RWPE2 (cell line): Measurements from ENCODE around the gene UCK1.

Experiments used
- ATAC-seq: fragments of 200-7000 bp; cut with Tn5 transposase; 3 replicates; pipeline ENCODE4 v1.9.1; 2021; ENCODE audit warnings: low read depth
- DNase-seq: peaks from one replicate; pipeline ENCODE4 v3.0.0-alpha.2; 2020; ENCODE audit warnings: low spot score
- H3K27ac ChIP-seq: fragments of 450-650 bp; 2 replicates; pipeline ENCODE4 v1.5.1; 2017; ENCODE audit warnings: mild to moderate bottlenecking; ENCODE audit not compliant: poor library complexity, severe bottlenecking
- H3K27me3 ChIP-seq: fragments of 250-450 bp; sonication (Bioruptor Pico); 2 replicates; pipeline ENCODE4 v1.5.1; 2021; ENCODE audit warnings: mild to moderate bottlenecking, moderate library complexity; ENCODE audit not compliant: insufficient read depth, poor library complexity, severe bottlenecking
- H3K36me3 ChIP-seq: fragments of 250-450 bp; sonication (Bioruptor Pico); 2 replicates; pipeline ENCODE4 v1.5.1; 2020; ENCODE audit warnings: low read depth, mild to moderate bottlenecking, moderate library complexity
- H3K4me1 ChIP-seq: fragments of 250-450 bp; sonication (Bioruptor Pico); 2 replicates; pipeline ENCODE4 v1.5.1; 2021; ENCODE audit warnings: mild to moderate bottlenecking, moderate library complexity; ENCODE audit not compliant: insufficient read depth, poor library complexity, severe bottlenecking
- H3K4me3 ChIP-seq: fragments of 250-450 bp; sonication (Bioruptor Pico); 2 replicates; pipeline ENCODE4 v1.5.1; 2021; ENCODE audit warnings: mild to moderate bottlenecking, moderate library complexity; ENCODE audit not compliant: severe bottlenecking
- H3K9me3 ChIP-seq: fragments of 250-450 bp; sonication (Bioruptor Pico); 2 replicates; pipeline ENCODE4 v1.5.1; 2021; ENCODE audit warnings: mild to moderate bottlenecking, moderate library complexity; ENCODE audit not compliant: severe bottlenecking
- CTCF ChIP-seq: fragments of 450-650 bp; IDR thresholded peaks from one replicate; pipeline ENCODE4 v1.5.1; 2017; ENCODE audit warnings: mild to moderate bottlenecking, moderate library complexity; ENCODE audit not compliant: poor library complexity, severe bottlenecking

Gene UCK1

GRCh38 chr9:131502781-131503625 lies 28.1 kb downstream of the UCK1 start, which contains the start of gene POMT1:
Gene POMT1 (plus strand): TSS chr9:131502918. CDS start chr9:131504219, 1,301 bp downstream.
- Histone ChIP-seq H3K27me3 (no peaks in the 10 kb centered on the region), H3K9me3 (no peaks in the 10 kb centered on the region), H3K36me3 (peaks cover 20% of the 10 kb centered on the region), H3K4me1 (no peaks in the 10 kb centered on the region), H3K27ac (peak within 1 kb of the TSS; percentile 4), H3K4me3 (peak within 1 kb of the TSS; percentile 81)
- no peak for TF ChIP-seq CTCF
- DNase-seq, result no peak
- peak; percentile 67 for ATAC-seq

- no peaks in the 10 kb centered on the region for H3K4me1 ChIP-seq
- peaks cover 39% of the 10 kb centered on the region for H3K36me3 ChIP-seq
- no peaks in the 10 kb centered on the region for H3K9me3 ChIP-seq
- ATAC-seq (peak; percentile 56), DNase-seq (no peak)
- TF ChIP-seq CTCF, result no peak
- peak overlapping the region; percentile 19 for H3K27ac ChIP-seq
- H3K27me3 ChIP-seq, result no peaks in the 10 kb centered on the region
- no peak overlapping the region for H3K4me3 ChIP-seq
These were observed 30.0 kb downstream of the UCK1 start for GRCh38 chr9:131500939-131501541.

- H3K36me3 ChIP-seq, result peaks cover 46% of the 10 kb centered on the region
- no peaks in the 10 kb centered on the region for H3K9me3 ChIP-seq
- H3K27ac ChIP-seq, result peak overlapping the region; percentile 19
- no peak overlapping the region for H3K4me3 ChIP-seq
- H3K27me3 ChIP-seq, result no peaks in the 10 kb centered on the region
- H3K4me1 ChIP-seq, result no peaks in the 10 kb centered on the region
- DNase-seq (no peak), ATAC-seq (no peak)
- TF ChIP-seq CTCF, result no peak
These were observed 30.7 kb downstream of the UCK1 start for GRCh38 chr9:131500377-131500776.

- Histone ChIP-seq H3K4me3 (no peak overlapping the region), H3K27ac (no peak overlapping the region), H3K9me3 (no peaks in the 10 kb centered on the region), H3K27me3 (no peaks in the 10 kb centered on the region), H3K4me1 (no peaks in the 10 kb centered on the region), H3K36me3 (peaks cover 55% of the 10 kb centered on the region)
- no peak for ATAC-seq
- TF ChIP-seq CTCF, result no peak
- no peak for DNase-seq
These were observed 31.8 kb downstream of the UCK1 start for GRCh38 chr9:131499254-131499767.
